Sigmoid colon (tissue), 4 donors: Measurements from ENCODE around the gene SERPINB3.
"Not testable (repeated sequence)": the region's sequence is repeated elsewhere in the genome, so short reads cannot be mapped to it uniquely, and the experiment has no call there.

Source experiments
- CTCF ChIP-seq, 4 experiments: fragments of 450-650 bp in 3 of 4; fragments of 200-600 bp in 1 of 4; IDR thresholded peaks; one replicate each; pipeline ENCODE4 v1.5.1; 2016 to 2019; ENCODE audit warnings: antibody characterized with exemption in 4 of 4, mild to moderate bottlenecking in 3 of 4, moderate library complexity in 2 of 4
- EP300 ChIP-seq, 4 donors: sonication (generic); formaldehyde crosslinking; IDR thresholded peaks; one replicate each; pipeline ENCODE4 v1.6.1; 2017; ENCODE audit warnings: antibody characterized with exemption in 4 of 4
- POLR2A ChIP-seq, 2 donors: fragments of 450-650 bp; IDR thresholded peaks; one replicate each; pipeline ENCODE4 v1.6.1; 2016; ENCODE audit warnings: antibody characterized with exemption in 2 of 2, mild to moderate bottlenecking in 2 of 2, moderate library complexity in 2 of 2
- POLR2AphosphoS5 ChIP-seq, 4 donors: sonication (generic); formaldehyde crosslinking; IDR thresholded peaks; one replicate each; pipeline ENCODE4 v1.6.1; 2017; ENCODE audit warnings: antibody characterized with exemption in 4 of 4

GRCh38 chr18:63650271-63650670 is 11.4 kb downstream of the SERPINB3 start:
- not testable (repeated sequence) for TF ChIP-seq CTCF, POLR2A, EP300, POLR2AphosphoS5 (IDR thresholded peaks at IDR 0.05)
